Activated naive CD4-positive, alpha-beta T cell (primary cell): ENCODE results near the gene P2RX5.
A peak's percentile ranks its signal among the peaks of the same experiment; 100 is the strongest.

Source experiments
- DNase-seq, 4 experiments: peaks; one replicate each; lab custom pipeline; 2025; lab: John Stamatoyannopoulos, UW

P2RX5 gene

DNA sequence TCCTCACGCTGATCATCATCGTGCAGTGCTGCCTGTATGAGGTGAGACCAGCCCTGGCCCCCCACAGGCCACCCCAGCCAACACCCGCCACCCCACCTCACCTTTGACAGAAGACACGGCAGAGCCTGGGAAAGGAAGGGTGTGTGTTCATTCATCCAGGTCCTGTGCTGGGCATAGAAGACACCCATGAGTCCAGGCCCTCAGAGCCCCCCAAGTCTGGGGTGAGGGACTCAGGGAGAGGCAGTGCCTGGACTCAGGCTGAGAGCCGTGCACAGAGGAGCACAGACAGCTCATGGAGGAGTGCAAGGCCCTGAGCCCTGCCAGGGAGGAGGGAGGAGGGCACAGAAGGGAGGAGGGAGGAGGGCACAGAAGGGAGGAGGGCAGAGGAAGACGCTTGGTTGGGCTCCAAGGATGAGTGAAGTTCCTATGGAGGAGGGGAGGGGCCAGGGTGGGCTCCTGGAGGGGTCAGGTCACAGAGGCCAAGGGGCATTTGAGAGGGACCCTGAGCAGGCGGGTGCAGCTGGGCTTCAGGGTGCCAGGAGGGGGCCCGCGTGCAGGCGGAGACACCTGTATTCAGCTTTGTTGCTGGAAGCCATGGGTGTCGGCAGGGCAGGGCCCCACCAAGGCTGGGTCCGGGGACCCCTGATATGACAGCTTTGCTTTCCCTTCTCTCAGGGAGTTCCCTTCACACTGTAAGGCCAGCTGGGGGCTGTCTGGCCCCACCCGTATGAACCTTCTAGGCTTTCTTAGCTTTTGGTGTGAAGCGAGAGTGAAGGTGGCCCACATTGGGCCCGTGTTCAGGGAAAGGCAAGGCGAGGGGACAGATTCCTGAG is 39.0 kb downstream of the P2RX5 start:
- no peak for DNase-seq

DNA sequence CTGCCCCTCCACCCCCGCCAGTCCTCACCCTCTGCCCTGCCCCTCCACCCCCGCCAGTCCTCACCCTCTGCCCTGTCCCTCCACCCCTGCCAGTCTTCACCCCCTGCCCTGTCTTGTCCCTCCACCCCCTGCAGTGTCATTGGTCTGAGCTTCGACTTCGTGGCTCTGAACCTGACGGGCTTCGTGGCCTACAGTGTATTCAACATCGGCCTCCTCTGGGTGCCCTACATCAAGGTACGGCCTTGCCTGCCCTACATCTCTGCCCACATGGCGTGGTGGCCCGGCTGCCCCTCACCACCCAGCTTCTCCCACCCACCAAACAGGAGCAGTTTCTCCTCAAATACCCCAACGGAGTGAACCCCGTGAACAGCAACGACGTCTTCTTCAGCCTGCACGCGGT is 39.6 kb downstream of the P2RX5 start:
- DNase-seq: no peak

DNA sequence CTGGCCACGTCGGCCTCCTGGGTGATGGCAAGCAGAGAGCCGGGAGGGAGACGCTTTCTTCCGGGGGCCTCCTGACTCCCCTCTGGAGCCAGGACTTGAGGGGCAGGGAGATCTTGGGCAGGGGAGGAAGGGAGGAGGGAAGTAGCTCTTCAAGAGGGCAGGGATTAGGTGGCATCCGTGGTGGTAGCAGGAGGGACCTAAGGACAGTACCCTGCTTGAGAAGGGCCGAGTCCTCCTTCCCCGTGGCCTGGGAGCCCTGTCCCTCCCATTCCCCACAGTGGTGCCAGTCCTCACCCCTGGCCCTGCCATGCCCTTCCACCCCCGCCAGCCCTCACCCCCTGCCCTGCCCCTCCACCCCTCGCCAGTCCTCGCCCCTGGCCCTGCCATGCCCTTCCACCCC is 40.2 kb downstream of the P2RX5 start:
- DNase-seq: no peak

DNA sequence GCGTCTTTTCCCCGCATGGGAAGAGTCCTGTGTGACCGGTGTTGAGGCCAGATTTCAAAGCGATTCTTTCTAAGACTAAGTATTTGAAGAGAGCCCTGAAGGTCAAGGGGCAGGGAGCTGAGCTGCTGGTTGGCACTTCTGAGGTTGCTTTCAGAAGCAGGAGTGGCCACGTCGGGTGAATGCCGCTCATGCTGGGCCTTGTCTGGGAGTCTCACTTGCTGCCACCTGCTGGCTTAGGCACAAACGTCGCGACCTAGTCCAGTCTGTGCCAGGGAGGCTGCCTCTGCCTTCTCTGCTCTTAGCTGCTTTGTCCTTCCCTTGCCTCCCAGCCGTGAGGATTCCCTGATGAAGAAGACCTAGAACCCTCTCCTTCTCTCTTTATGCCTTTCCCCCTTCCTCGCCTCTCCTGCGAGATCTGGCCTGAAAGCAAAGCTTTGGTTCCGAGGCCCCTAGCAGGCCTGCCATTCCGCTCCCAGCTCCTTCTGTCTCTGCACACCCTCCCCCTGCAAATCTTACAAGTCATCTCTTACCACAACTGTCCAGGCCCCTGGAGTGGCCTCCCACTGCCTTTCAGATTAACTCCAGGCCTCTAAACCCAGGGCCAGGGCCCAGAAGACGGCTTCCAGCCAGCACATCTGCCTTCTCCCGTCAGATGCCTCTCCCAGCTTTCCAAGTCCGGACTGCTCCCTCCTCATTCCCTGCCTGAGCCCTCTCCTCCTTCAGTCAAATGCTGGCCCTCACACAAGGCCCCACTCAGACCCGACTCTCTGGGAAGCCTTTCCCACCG is 48.0 kb downstream of the P2RX5 start:
- peak in 1 of 4 experiments; percentile 23 for DNase-seq

DNA sequence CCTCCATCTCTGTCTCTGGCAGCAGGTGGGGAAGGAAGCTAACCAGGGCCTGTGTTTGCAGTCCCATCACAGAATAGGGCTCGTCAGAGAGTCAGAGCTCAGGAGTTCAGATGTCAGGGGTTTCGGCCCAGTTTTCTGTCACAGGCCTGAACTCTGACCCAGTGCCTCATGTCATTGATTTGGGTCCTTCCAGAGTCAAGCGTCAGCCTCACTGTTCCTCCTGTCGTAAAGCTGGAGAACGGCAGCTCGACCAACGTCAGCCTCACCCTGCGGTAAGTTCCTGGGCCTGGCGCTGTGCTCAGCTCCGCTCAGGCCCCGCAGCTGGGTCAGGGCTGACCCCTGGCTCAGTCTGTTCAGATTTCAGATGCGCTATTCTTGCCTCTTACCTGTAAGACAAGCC is 48.7 kb downstream of the P2RX5 start:
- DNase-seq: no peak

DNA sequence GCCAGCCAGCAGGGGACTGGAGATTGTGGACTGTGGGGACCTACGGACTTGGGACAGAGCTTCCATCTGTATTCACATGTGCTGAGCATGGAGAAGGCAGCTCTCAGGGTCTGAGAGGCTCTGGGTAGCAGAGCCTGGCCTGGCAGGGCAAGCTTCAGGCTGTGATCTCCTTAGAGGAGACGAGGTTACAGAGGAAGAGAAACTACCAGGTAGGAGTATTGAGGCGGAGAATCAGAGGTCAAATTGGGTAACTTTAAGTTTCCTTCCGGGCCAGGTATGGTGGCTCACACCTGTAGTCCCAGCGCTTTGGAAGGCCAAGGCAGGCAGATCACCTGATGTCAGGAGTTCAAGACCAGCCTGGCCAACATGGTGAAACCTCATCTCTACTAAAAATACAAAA is 50.6 kb downstream of the P2RX5 start:
- no peak for DNase-seq

DNA sequence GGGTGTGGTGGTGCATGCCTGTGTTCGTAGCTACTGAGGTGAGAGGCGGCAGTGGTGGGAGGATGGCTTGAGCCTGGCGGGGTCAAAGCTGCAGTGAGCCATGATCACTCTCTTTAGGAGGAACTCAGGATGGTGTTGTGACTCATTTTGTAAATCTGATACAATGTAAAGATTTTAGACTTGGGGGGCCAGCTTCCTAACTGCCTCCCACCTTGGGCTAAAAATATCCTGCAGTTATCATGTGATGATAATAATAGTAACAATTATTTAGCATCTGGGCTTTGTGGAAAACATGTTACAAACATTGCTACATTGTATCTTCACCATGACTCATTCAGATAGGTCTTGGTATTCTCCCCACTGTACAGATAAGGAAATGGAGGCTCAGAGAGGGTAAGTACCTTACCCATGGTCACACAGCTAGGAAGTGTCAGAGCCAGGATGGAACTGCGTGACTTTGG is 52.0 kb downstream of the P2RX5 start:
- no peak for DNase-seq

DNA sequence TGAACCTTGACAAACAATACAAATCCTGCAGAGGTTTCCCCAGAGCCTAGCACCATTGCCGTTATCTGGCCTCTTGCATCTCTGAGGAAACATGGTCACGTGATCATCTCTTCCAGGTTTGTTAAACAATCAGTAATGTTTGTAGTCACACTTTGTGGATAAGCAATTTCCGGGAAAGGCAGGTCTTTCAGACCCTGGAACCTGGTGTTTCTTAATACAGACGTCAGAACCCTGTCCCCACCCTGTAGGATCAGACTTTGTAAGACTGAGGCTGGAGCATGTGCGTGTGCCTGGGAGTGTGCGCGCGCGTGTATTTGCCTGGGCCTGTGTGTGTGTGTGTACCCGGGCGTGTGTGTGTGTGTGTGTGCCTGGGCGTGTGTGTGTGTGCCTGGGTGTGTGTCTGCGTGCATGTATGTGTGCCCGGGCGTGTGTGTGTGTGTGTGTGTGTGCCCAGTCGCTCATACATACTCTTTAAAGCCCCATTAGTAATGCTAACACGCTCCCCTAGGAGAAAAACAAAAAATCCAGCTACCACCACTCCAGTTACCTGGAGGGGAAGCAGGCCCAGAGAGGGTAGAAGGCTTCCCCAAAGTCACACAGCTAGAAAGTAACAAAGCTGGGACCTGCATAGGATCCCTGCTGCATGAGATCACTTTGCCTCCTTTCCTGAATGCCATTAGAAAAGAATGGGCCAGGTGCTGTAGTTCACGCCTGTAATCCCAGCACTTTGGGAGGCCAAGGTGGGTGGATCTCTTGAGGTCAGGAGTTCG is 54.1 kb downstream of the P2RX5 start:
- no peak for DNase-seq

DNA sequence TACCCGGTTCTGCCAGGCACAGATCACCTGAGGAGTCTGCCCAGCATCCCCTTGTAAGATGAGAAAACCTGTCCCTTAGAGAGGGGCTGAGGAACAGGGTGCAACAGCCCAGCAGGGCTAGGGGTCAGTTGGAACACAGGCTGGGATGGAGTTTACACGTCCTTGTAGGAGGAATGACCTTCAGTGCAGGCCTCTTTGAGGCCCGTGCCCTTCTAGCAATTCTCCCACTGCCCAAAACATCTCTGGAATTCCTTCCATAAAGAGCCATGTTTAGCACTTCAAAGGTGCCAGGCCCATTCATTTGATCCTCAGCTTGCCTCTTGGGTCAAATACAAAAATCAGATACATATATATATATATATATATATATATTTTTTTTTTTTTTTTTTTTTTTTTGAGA is 54.9 kb downstream of the P2RX5 start:
- DNase-seq: no peak

DNA sequence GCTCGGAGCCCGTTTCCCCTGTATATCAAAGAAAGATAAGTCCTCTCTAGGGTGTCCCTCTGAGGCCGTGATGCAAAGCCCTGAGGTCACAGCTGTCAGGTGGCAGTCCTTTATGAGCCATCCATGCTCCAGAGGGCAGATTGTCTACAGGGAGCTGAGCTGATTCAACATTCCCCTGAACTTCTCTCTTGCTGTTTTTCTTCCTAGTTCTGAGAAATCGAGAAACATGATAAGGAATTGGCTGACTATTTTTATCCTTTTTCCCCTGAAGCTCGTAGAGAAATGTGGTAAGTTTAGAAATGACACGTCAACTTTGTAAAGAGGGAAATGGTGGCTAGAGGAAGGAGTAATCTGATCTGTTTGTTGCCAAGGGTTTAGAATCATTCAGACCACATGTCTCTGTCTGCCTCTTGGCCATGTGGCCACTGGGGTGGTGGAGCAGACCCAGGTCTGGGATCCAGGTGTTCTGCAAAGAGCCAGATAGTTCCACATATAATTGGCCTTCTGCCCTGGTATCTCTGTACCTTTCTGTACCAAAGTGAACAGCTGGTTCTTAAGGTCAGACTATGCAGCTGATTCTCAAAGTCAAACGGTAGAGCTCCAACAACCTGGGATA is 55.9 kb downstream of the P2RX5 start:
- no peak for DNase-seq

DNA sequence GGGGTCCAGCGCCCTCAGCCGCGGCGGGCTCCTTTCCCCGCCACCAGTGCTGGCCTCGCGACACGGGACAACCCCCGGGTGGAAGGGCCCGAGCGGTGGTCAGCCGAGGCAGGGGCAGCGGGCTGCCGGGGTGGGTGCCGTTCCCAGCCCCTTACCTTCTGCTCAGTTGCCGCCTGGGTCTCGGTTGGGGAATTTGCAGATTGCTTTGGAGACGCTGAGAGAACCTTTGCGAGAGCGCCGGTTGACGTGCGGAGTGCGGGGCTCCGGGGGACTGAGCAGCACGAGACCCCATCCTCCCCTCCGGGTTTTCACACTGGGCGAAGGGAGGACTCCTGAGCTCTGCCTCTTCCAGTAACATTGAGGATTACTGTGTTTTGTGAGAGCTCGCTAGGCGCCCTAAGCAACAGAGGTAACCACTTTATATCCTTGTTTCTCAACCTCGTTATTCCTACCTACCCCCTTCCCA is 59.0 kb downstream of the P2RX5 start:
- DNase-seq: no peak

DNA sequence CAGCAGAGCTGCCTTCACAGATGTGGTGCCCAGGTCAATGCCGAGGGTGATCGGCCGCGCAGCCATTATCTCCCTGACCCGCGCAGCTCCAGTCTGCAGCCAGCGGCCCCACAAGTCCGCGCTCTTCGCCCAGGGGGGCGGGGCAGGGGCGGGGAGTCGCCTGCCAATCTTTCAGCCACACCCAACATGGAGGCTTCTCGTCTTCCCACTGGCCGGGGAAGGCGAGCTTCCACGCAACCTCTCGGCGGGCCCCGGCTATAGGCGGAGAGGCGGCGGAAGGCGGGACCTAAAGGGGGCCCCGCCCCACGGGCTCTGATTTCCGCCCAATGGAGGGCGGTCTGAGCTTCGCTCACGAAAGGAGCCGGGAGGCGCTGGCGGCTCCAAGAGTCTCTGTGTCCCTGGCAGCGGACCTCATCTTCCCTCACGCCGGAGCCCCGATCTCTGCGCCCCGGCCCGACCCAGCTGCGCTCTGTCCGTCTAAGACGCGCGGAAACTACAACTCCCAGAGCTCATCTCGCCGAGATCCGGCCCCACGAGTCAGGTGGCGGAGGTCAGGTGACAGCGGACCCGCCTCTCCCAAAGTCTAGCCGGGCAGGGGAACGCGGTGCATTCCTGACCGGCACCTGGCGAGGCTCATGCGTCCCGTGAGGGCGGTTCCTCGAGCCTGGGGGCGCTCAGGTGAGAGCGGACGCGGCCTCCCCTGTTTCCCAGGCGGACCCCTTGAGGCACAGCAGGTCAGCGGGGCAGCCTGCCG is 59.6 kb downstream of the P2RX5 start, which contains the start of the genes CTNS and SHPK:
CTNS (plus strand) TSS at position 607 of the 754 bp plus-strand sequence. CDS start 3,447 bp downstream, outside the sequence.
SHPK (minus strand) TSS at position 97 of the 754 bp plus-strand sequence; CDS start at position 66, 31 bp downstream.
- peak; percentile 77 to 92 (median 86) for DNase-seq

DNA sequence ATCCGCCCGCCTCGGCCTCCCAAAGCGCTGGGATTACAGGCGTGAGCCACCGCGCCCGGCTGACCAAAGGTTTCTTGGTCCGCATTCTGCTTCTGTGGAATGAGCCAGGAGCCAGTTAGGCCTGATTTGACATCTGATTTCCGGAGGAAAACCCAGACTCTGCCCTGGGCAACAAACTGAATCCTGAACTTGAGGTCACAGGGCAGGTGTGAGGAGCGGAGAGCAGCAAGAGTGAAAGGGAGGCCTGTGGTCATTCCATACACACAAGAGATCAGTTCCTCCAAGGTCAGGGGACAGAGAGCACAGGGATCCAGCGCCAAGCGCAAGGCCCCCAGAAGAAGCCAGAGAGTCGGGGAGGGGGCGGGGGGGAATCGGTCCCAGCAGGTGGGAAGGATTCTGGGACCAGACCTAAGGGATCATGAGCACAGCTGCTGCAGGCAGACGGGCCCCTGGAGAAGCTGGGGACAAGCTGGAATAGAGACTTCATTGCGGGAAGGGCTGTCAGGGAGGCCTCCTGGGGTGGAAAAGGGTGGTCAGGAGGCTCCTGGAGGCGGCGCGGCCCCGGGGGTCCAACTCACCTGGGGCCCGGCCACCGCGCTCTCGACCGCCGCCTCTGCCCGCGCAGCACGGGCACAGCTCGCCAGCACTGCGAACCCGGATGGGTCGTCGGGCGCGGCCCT is 60.3 kb downstream of the P2RX5 start:
- no peak for DNase-seq

DNA sequence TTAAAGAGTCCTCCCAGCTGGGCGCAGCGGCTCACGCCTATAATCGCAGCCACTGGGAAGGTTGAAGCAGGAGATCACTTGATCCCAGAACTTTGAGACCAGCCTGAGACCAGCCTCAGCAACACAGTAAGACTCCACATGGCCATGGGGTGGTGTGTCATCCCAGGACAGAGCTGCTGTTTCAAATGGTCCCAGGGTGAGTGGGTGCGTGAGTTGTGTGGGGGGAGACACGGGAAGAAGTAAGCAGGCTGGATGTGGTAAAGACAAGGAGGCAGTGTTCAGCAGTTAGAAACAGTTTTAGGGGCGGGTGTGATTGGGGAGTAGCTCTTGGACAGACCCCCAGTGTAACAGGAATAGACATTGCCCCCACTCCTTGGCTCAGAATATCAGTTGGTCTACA is 63.7 kb downstream of the P2RX5 start:
- no peak for DNase-seq

DNA sequence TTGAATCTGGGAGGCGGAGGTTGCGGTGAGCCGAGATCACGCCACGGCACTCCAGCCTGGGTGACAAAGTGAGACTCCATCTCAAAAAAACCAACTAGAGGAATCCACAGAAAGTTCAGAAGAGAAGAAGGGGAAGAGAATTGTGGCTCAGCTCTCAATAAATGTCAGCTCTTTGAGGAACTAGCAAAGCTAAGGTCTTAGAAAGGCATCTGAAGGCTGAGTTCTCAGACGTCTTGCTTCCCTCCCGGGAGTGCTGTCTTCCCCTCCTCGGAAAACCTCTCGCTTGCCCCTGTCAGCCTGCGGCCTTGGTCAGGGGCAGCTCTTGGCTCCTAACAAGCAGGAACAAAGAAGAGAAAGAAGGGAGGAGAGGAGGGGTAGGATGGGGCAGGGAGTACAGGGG is 65.2 kb downstream of the P2RX5 start:
- no peak for DNase-seq

DNA sequence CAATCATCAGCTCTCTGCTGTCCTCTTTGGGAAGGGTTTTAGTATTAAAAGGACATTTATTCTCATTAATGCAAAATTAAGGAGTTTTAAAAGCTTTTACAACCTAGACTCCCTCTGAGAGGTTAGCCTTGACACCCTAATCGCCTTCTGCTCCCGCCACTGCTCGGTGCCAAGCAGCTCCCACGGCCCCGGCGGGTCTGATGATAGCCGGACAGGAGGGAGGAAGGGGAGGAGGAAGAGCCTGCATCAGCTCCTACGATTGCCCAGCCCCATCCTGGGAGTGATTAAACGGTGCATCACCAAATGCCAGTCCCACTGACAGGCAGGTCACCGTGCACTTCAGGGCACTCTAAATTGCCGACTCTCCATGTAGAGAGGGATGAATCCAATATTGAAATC is 68.2 kb downstream of the P2RX5 start:
- no peak for DNase-seq

DNA sequence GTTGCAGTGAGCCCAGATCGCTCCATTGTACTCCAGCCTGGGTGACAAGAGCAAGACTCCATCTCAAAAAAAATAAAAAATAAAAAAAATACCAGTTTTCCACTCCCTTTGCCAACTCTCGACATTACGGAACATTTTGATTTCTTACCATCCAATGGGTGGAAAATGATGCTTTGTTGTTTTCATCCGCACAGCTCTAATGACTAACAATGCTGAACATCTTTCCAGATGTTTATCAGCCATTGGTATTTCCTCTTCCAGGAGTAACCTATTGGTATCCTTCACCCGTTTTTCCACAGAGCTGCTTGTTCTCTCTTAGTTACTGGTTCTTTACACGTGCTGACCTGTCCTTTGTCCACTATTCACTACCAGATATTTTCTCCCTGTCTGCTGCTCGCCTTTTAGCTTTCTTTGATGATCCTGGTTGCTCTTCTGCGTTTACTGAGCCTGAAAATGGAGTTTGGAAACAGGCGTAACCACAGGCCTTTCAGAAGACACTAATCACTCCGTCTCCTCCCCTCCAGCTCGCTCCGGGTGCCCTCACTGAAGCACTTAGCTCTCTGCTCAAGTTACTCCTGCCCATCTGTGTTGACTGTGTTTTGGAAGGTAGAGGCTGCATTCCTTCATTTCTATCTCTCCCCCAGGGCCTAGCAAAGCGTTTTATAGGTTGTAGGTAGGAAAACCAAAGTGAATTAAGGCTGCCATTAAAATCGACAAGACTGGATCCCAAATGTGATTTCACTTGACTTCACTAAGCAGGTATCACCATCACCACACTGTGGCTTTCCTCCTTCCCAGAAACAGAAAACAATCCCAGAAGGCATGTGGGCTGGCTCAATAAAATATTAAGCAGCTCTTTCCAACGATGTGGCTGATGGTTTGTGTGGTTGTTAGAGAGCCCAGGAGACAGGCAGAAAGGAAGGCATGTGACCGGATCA is 68.9 kb downstream of the P2RX5 start:
- DNase-seq: no peak
